Effector CD8-positive, alpha-beta T cell (primary cell): Measurements from ENCODE around the gene HIPK2.
"Not testable (repeated sequence)": the region's sequence is repeated elsewhere in the genome, so short reads cannot be mapped to it uniquely, and the experiment has no call there.

Experiments used
- DNase-seq: peaks from one replicate; lab custom pipeline; 2025; lab: John Stamatoyannopoulos, UW

HIPK2 gene

DNA sequence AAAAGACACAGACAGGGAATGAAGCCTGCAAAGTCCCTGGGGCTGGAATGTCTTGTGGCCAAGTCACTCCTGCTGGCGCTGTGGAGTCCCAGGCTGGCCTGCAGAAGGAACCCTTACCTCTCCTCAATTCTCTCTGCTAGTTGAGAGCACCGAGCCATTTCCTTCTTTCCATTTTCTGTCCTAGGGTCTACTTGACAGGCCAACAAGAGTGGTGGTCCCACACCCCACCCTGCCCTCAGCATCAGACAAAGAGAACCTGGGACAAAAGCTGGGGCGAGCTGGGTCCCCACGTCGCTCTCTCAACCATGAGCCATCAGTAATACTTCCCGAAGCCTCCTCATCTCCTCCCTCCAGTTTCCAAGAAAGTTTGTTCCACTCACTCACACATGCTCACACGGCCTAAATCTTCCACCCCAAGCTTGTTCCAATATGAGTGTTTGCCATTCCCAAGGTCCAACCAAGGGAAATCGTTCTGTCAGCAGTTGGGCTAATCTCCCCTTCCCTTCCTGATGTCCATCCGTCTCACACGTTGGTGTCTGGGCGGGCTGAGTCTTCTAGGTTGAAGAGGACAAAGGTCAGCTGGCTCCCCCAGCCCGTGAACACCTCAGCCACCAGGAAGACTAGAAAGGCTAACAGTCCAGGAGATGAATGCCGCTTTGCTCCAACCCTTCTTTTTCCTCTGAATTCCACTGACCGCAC is 210.0 kb downstream of the HIPK2 start:
- no peak for DNase-seq

DNA sequence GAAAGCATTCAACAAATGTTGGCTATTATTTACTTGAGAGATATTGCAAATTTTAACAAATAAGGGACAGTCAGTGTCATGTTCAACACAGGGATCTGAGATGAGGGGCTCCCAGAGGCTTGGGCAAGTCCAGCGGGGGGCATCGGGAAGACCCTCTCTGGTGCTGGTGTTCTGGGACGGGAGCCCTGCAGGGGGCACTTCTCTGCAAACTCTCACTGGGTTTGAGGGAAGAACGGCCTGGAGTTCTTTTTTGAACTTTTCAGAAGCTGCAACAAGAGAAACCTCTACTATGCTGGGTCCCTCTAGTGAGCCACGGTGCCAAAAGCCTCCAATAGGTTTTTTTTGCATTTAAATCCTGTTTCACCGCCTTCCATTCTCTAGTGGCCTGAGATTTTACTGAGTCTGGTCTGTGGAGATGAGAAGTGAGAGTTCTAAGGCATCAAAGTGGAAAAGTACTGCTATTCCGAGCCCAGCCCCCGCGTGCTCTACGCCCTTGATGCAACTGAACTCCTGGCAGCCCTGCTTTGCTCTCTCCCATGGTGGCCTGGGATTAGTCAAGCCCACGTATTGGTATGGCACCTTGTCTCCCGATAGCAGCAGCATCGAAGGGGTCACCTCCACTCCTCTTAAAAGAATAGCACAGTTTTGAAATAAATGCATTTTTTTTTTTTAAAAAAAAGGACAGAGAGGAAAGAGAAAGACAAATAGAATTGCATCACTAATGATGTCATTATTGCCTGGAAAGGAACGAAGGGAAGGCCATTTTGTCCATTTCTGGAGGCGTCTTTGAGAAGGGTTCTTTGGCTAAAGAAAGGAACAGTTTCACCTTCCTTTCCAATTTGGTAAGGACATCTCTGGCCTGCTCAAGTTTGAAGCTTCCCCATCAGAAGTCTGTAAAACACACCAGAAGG is 210.8 kb downstream of the HIPK2 start:
- no peak for DNase-seq

GRCh38 chr7:139566075-139566474 is 211.7 kb downstream of the HIPK2 start:
- no peak for DNase-seq

- DNase-seq = no peak
Measured at GRCh38 chr7:139563856-139564255, 213.9 kb downstream of the HIPK2 start.

DNA sequence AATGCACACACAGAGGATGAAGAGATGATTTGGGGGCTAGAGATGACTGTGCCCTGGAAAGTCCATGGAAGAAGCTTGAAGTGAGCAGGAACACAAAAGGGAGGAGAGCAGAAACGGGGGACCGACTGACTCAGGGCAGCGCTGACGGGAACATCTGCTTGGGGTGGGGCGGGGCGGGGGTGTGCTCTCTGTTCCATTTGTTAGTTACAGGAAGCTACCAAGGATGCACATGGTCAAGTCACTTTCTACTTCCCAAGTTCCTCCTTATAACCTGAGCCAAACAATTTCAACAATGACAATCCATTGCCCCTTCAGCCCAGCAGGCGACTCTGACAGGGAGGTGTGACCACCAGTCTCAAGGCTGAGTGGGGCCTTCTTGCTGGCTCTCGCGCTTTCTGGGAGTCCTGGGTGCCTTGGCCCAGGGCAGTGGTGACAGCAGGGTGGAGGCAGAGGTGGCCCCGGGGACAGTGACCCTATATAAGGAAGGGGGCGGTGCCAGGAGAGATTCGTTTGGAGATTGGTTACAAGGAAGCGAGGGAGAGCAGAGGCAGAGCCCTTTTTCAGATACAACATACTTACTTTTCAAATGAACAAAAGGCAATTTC is 214.7 kb downstream of the HIPK2 start:
- DNase-seq = no peak

GRCh38 chr7:139562491-139562890 is 215.3 kb downstream of the HIPK2 start:
- DNase-seq = no peak

- DNase-seq = no peak
Measured at GRCh38 chr7:139560678-139561077, 217.1 kb downstream of the HIPK2 start.

GRCh38 chr7:139560199-139560598 is 217.6 kb downstream of the HIPK2 start:
- no peak for DNase-seq

- DNase-seq = no peak
Measured at GRCh38 chr7:139559364-139560105, 218.3 kb downstream of the HIPK2 start.

- no peak for DNase-seq
Measured at GRCh38 chr7:139557857-139558581, 219.8 kb downstream of the HIPK2 start.

DNA sequence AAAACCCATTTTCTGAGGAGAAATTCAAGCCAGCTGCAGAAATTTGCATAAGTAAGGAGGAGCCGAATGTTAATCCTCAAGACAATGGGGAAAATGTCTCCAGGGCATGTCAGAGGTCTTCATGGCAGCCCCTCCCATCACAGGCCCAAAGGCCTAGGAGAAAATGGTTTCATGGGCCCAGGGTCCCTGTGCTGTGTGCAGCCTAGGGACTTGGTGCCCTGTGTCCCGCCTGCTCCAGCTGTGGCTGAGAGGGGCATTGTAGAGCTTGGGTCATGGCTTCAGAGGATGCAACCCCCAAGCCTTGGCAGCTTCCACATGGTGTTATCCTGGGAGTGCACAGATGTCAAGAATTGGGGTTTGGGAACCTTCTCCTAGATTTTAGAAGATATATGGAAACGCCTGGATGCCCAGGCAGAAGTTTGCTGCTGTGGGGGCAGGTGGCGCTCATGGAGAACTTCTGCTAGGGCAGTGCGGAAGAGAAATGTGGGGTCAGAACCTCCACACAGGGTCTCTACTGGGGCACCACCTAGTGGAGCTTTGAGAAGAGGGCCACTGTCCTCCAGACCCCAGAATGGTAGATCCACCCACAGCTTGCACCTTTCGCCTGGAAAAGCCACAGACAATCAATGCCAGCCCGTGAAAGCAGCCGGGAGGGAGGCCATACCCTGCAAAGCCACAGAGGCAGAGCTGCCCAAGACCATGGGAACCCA is 223.7 kb downstream of the HIPK2 start:
- not testable (repeated sequence) for DNase-seq

DNA sequence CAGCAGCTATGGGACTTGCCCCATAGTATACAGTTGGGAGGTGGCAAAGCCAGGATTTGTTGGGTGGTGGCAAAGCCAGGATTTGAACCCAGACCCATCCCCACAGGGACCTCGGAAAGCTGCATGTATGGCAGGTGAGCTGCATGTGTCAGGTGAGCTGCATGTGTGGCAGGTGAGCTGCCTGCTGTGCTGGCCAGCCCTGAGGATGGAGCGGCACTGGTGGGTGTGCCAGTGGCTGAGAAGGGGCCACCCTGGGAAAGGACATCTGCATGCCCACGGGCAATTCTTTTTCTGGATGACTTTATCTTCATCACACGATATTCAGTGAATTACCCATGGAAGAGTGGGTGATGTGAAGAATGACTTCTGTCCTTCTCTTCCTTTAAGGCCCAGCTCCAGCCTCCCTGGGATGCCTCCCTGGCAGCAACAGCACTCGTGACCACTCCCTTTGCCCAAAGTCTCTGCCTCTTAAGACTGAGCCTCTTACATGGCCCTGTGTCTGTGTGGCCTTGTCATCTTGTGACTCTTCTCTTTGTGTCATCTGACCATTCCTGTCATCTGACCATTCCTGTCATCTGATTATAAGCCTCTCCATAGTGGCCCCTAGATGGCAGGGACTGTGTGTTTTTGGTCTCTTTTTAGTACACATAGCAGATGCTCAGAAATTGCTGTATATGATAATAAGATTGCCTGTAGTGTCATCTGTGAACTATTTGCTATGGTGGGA is 229.3 kb downstream of the HIPK2 start:
- DNase-seq = no peak

GRCh38 chr7:139544645-139545044 is 233.2 kb downstream of the HIPK2 start:
- DNase-seq = no peak

DNA sequence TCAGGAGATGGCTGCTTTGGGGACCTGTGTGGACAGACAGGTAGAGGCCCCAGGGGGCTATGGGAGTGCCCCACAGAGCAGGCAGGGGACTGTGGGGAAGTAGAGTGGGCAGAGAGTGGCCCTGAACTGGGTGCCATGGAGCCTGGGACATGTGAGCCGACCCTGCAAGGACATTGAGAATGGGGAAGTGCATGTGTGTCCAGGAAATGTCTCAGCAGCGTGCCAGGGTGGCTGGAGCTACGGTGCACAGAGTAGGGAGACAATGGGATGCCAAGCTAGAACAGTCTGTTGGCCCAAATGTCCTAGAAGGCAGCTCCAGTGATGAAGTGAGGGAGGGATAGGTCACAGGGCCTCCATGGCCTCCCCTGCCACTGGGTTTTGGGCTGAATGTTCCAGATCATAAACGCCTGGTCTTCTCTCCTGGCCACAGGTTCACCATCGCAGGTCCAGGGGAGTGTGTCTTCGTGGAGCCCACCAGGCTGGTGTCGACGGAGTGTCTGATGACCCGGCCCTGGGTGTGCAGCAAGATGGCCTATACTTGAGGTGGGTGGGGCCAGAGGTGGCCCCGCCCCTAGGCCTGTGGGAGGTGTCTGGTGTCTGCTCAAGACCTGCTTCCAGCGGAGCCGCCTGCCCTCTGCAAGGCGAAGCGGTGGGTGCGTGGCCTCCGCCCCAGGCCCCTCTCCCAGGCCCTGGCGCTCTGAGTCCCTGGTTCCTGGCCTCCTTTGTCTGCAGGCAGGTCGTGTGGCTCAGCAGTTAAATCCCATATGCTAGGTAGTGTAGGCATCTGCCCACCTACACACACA is 233.8 kb downstream of the HIPK2 start:
- DNase-seq = no peak

DNA sequence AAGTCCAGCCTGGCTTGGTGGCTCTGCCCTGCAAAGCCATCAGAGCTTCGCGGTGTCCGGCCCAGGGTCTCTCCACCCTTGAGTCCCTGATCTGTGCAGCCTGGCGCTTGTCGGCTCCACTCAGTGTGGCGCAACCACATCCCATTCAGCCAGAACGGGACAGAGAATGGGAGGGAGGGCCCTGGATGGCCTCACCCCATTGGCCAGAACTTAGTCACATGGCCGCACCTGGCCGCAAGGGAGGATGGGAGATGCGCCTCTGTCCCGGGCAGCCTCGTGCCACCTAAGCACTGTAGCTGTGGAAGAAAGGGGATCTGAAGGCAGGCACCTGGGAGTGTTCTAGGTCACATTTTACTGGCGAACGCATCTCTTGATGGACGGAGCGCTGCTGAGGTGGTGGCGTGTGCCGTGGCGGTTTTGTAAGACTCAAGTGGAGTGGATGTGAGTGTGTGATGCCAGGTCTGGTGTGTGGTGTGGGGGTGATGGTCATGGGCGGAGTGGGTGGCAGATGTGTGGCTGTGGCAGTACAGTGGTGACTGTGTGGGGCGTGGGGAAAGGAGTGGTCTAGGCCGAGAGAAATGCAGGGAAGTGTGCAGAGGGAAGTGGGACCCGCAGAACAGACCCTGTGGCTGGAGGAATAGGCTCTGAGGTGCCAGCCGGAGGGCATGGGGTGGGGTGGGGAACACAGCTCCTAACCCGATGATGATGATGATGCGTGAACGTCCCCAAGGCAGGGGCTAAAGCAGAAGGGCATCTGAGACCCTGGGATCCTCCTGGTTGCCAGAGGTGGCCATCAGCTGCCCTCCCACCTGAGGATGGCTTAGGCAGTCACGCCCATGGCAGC is 235.3 kb downstream of the HIPK2 start:
- DNase-seq = no peak

- DNase-seq = no peak
Measured at GRCh38 chr7:139541600-139542307, 236.0 kb downstream of the HIPK2 start.

DNA sequence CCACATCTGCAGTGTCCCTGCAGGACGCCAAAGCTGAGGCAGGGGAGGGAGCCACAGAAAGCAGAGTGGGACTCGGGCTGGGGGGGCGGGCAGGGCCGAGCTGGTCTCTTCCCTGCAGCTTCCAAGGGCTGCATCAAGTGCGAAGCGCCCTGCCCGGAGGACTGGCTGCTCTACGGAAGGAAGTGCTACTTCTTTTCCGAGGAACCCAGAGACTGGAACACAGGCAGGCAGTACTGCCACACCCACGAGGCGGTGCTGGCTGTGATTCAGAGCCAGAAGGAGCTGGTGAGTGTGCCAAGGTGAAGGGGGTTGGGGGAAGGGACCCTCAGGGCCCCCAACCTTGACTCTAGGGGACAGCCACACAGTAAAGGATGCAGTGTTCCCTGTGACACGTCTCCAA is 237.6 kb downstream of the HIPK2 start:
- DNase-seq = no peak
